K562 (cell line): Measurements from ENCODE around the gene ARHGAP9. TPM values are rescaled to one million over a fixed set of nuclear protein-coding genes. Genes with fewer than 3 reads are reported as not detected.

Experiments
- CBFA2T2 ChIP-seq: fragments of 450-650 bp; conservative IDR thresholded peaks from 2 replicates; pipeline ENCODE4 v1.6.1; 2017; ENCODE audit warnings: mild to moderate bottlenecking
- CBFA2T3 ChIP-seq: fragments of 450-650 bp; IDR thresholded peaks from 2 replicates; pipeline ENCODE4 v1.6.1; 2017
- E2F3 ChIP-seq: fragments of 250-450 bp; sonication (Bioruptor Pico); IDR thresholded peaks from 2 replicates; pipeline ENCODE4 v1.4.0; 2020; ENCODE audit warnings: mild to moderate bottlenecking
- EZH2 ChIP-seq: IDR thresholded peaks from 2 replicates; pipeline ENCODE4 v1.6.1; 2012; ENCODE audit warnings: low read depth, mild to moderate bottlenecking, inconsistent platforms, low read length, borderline replicate concordance
- HDAC6 ChIP-seq: IDR thresholded peaks from 2 replicates; pipeline ENCODE4 v1.6.1; 2012; ENCODE audit warnings: low read depth, mild to moderate bottlenecking, control low read depth, inconsistent platforms, low read length, moderate library complexity
- JUND ChIP-seq, 2 experiments: IDR thresholded peaks; 2 replicates in 1 of 2; 3 replicates in 1 of 2; pipeline ENCODE4 v1.6.1; 2011; ENCODE audit warnings: borderline replicate concordance in 2 of 2, low read depth in 2 of 2, low read length in 2 of 2, improper control_type of control experiment in 1 of 2, missing biosample characterization in 1 of 2, missing genetic modification characterization in 1 of 2, missing genetic modification reagents in 1 of 2
- MAZ ChIP-seq, 2 experiments: fragments of 450-650 bp in 1 of 2; sonication (generic) in 1 of 2; formaldehyde crosslinking; IDR thresholded peaks in 1 of 2; conservative IDR thresholded peaks in 1 of 2; 2 replicates each; pipeline versions ENCODE4 v1.4.0 to v1.5.0; 2020; ENCODE audit warnings: mild to moderate bottlenecking in 1 of 2, missing genetic modification reagents in 1 of 2
- NCOA6 ChIP-seq: fragments of 450-650 bp; IDR thresholded peaks from 2 replicates; pipeline ENCODE4 v1.6.1; 2017; ENCODE audit warnings: mild to moderate bottlenecking
- SAP30 ChIP-seq: fragments of 200-600 bp; sonication (generic); IDR thresholded peaks from 2 replicates; pipeline ENCODE4 v1.6.1; 2012; ENCODE audit warnings: borderline replicate concordance, low read depth, mild to moderate bottlenecking, moderate library complexity, low read length, control low read depth, inconsistent platforms; ENCODE audit not compliant: insufficient read depth, poor library complexity, severe bottlenecking
- ZNF695 ChIP-seq: fragments of 450-650 bp; formaldehyde crosslinking; IDR thresholded peaks from 2 replicates; pipeline ENCODE4 v1.4.0; 2020; ENCODE audit warnings: mild to moderate bottlenecking, moderate library complexity
- polyA plus RNA-seq, 8 experiments: library from polyadenylated mRNA; depleted of rRNA in 4 of 8; stranded (reverse) in 5 of 8; unstranded in 3 of 8; fragments of >200 nt; fragmentation: Nextera tagmentation in 2 of 8; fragmentation: Illumina TruSeq in 1 of 8; extraction: Ambion mirVana in 2 of 8; extraction: Trizol in 1 of 8; gene quantifications; 2 replicates each; pipeline versions ENCODE4 v1.2.1 to v1.2.3, GENCODE V29; 2011 to 2014; ENCODE audit warnings: inconsistent platforms in 1 of 8, missing spikeins in 1 of 8
- total RNA-seq, 7 experiments: library from RNA; depleted of rRNA in 6 of 7; stranded (reverse); fragments of >200 nt in 6 of 7; fragmentation: Illumina TruSeq in 2 of 7; extraction: Trizol in 2 of 7; gene quantifications; 2 replicates each; pipeline versions ENCODE4 v1.2.1 to v1.2.3, GENCODE V29; 2011 to 2021; ENCODE audit warnings: low replicate concordance in 1 of 7
- TF ChIP-seq, protein P1 (sequence below): sonication (generic); formaldehyde crosslinking; IDR thresholded peaks from 2 replicates; pipeline ENCODE4 v1.8.0; 2022; ENCODE audit warnings: mild to moderate bottlenecking, missing genetic modification reagents
- TF ChIP-seq, protein P2 (sequence below): sonication (generic); formaldehyde crosslinking; IDR thresholded peaks from 2 replicates; pipeline ENCODE4 v1.8.1; 2022; ENCODE audit warnings: missing genetic modification reagents
- TF ChIP-seq, protein P3 (sequence below): fragments of 250-450 bp; sonication (Bioruptor Pico); IDR thresholded peaks from 2 replicates; pipeline ENCODE4 v1.9.0; 2021; ENCODE audit warnings: mild to moderate bottlenecking, inconsistent platforms
- TF ChIP-seq, protein P4 (sequence below): sonication (generic); formaldehyde crosslinking; IDR thresholded peaks from 2 replicates; pipeline ENCODE4 v1.8.0; 2022; ENCODE audit warnings: missing genetic modification reagents, mild to moderate bottlenecking, borderline replicate concordance
- TF ChIP-seq, protein P5 (sequence below): IDR thresholded peaks from 2 replicates; pipeline ENCODE4 v1.6.1; 2016; ENCODE audit warnings: missing genetic modification characterization, missing compliant biosample characterization

ARHGAP9 gene
- total and polyA plus RNA-seq, 9 of the 15 experiments (the other 6 are each of a cell fraction or from before 2014, with no cell fraction given), result 1.5 to 10.2 (median 5.1) TPM

DNA sequence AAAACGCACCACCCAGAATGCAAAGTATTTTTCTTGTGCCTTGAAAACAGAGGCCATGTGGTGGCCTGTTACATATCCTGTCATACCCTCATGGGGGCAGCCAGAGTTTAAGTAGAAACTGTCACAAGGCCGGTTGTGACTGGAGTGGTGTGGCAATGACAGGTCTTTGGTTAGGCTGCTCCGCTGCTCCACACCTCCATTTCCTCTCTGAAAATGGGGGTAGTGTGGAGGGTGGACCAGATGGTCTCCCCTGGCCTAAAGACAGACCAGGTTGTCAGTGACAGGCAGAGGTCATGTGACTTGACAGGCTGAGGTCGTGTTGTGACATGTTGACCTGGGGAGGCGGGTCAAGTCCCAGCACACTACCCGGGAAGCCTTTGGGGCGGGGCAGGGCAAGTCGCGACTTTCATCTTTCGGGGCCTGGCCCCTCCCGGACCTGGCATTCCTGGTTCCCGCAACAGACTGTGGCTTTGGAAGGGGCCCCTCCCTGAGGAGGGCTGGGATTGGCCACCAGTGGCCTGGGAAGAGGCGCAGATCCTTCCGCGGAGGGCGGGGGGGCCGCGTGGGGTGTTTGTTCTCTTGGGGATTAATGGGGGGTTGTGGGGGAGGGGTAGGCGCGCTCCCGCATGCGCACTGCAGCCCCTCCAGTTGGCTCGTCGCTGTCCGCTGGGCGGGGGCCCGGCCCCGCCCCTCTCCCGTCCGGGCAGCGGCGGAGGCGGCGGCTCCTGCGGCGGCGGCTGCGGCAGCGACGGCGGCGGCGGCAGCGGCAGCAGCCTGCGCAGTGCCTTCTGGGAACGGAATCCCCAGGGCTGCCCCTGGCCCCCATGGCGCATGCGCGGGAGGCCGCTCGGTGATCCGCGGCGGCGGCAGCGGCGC is 42.6 kb upstream of the ARHGAP9 start, which contains the start of gene MBD6 (continued):
- TF ChIP-seq, protein P1, sequence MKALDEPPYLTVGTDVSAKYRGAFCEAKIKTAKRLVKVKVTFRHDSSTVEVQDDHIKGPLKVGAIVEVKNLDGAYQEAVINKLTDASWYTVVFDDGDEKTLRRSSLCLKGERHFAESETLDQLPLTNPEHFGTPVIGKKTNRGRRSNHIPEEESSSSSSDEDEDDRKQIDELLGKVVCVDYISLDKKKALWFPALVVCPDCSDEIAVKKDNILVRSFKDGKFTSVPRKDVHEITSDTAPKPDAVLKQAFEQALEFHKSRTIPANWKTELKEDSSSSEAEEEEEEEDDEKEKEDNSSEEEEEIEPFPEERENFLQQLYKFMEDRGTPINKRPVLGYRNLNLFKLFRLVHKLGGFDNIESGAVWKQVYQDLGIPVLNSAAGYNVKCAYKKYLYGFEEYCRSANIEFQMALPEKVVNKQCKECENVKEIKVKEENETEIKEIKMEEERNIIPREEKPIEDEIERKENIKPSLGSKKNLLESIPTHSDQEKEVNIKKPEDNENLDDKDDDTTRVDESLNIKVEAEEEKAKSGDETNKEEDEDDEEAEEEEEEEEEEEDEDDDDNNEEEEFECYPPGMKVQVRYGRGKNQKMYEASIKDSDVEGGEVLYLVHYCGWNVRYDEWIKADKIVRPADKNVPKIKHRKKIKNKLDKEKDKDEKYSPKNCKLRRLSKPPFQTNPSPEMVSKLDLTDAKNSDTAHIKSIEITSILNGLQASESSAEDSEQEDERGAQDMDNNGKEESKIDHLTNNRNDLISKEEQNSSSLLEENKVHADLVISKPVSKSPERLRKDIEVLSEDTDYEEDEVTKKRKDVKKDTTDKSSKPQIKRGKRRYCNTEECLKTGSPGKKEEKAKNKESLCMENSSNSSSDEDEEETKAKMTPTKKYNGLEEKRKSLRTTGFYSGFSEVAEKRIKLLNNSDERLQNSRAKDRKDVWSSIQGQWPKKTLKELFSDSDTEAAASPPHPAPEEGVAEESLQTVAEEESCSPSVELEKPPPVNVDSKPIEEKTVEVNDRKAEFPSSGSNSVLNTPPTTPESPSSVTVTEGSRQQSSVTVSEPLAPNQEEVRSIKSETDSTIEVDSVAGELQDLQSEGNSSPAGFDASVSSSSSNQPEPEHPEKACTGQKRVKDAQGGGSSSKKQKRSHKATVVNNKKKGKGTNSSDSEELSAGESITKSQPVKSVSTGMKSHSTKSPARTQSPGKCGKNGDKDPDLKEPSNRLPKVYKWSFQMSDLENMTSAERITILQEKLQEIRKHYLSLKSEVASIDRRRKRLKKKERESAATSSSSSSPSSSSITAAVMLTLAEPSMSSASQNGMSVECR (CRISPR knock-in tag), result 0 out of 2 replicates have a peak, but pooled peaks have one; percentile 45
- TF ChIP-seq MAZ (CRISPR knock-in tag; conservative IDR thresholded peaks at IDR 0.05 in 1 of 2, IDR thresholded peaks at IDR 0.05 in 1 of 2), result peak; percentile 95 to 97
- TF ChIP-seq, protein P2, sequence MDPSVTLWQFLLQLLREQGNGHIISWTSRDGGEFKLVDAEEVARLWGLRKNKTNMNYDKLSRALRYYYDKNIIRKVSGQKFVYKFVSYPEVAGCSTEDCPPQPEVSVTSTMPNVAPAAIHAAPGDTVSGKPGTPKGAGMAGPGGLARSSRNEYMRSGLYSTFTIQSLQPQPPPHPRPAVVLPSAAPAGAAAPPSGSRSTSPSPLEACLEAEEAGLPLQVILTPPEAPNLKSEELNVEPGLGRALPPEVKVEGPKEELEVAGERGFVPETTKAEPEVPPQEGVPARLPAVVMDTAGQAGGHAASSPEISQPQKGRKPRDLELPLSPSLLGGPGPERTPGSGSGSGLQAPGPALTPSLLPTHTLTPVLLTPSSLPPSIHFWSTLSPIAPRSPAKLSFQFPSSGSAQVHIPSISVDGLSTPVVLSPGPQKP (CRISPR knock-in tag), result no peak
- TF ChIP-seq NCOA6, result no peak
- peak; percentile 52 for TF ChIP-seq E2F3 (CRISPR knock-in tag)
- no peak for TF ChIP-seq HDAC6
- peak; percentile 78 for TF ChIP-seq CBFA2T2
- TF ChIP-seq, protein P3, sequence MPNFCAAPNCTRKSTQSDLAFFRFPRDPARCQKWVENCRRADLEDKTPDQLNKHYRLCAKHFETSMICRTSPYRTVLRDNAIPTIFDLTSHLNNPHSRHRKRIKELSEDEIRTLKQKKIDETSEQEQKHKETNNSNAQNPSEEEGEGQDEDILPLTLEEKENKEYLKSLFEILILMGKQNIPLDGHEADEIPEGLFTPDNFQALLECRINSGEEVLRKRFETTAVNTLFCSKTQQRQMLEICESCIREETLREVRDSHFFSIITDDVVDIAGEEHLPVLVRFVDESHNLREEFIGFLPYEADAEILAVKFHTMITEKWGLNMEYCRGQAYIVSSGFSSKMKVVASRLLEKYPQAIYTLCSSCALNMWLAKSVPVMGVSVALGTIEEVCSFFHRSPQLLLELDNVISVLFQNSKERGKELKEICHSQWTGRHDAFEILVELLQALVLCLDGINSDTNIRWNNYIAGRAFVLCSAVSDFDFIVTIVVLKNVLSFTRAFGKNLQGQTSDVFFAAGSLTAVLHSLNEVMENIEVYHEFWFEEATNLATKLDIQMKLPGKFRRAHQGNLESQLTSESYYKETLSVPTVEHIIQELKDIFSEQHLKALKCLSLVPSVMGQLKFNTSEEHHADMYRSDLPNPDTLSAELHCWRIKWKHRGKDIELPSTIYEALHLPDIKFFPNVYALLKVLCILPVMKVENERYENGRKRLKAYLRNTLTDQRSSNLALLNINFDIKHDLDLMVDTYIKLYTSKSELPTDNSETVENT, result peak; percentile 80
- peak; percentile 13; the same call in 1 of the 2 replicates for TF ChIP-seq JUND (IDR thresholded peaks at IDR 0.05; ENCODE audit: borderline replicate concordance, low read depth, low read length)
- 0 out of 3 replicates have a peak, but pooled peaks have one; percentile 67 for TF ChIP-seq JUND (tag; IDR thresholded peaks at IDR 0.05; ENCODE audit: borderline replicate concordance, low read depth, low read length)
- TF ChIP-seq, protein P4, sequence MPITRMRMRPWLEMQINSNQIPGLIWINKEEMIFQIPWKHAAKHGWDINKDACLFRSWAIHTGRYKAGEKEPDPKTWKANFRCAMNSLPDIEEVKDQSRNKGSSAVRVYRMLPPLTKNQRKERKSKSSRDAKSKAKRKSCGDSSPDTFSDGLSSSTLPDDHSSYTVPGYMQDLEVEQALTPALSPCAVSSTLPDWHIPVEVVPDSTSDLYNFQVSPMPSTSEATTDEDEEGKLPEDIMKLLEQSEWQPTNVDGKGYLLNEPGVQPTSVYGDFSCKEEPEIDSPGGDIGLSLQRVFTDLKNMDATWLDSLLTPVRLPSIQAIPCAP (CRISPR knock-in tag), result no peak
- TF ChIP-seq EZH2, result no peak
- TF ChIP-seq CBFA2T3, result peak; percentile 49
- TF ChIP-seq, protein P5, sequence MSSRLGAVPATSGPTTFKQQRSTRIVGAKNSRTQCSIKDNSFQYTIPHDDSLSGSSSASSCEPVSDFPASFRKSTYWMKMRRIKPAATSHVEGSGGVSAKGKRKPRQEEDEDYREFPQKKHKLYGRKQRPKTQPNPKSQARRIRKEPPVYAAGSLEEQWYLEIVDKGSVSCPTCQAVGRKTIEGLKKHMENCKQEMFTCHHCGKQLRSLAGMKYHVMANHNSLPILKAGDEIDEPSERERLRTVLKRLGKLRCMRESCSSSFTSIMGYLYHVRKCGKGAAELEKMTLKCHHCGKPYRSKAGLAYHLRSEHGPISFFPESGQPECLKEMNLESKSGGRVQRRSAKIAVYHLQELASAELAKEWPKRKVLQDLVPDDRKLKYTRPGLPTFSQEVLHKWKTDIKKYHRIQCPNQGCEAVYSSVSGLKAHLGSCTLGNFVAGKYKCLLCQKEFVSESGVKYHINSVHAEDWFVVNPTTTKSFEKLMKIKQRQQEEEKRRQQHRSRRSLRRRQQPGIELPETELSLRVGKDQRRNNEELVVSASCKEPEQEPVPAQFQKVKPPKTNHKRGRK, result no peak
- TF ChIP-seq SAP30, result peak; percentile 92
- TF ChIP-seq ZNF695, result no peak
